ENCODE results near the gene TMEM272.

The TMEM272 gene

GRCh38 chr13:51818276-51818675 is 26.7 kb downstream of the TMEM272 start:
- no peak for DNase-seq
- Histone ChIP-seq H3K4me3 (ENCODE audit: low read depth, low read length) (no peak overlapping the region), H3K36me3 (replicated peaks) (no peaks in the 10 kb centered on the region), H3K27ac (no peak overlapping the region), H3K27me3 (replicated peaks) (no peaks in the 10 kb centered on the region)
- no peak for TF ChIP-seq CTCF (IDR thresholded peaks at IDR 0.05; ENCODE audit: low read depth, low read length, missing control alignments)
- in situ Hi-C loops (cut with HindIII; ENCODE audit: low pct_ligation_motif_present, low sequenced_read_pairs), result no loop called here

- Histone ChIP-seq H3K27ac (no peak overlapping the region), H3K4me3 (ENCODE audit: low read depth, low read length) (no peak overlapping the region), H3K27me3 (replicated peaks) (no peaks in the 10 kb centered on the region), H3K36me3 (replicated peaks) (no peaks in the 10 kb centered on the region)
- in situ Hi-C loops (cut with HindIII; ENCODE audit: low pct_ligation_motif_present, low sequenced_read_pairs), result no loop called here
- TF ChIP-seq CTCF (IDR thresholded peaks at IDR 0.05; ENCODE audit: low read depth, low read length, missing control alignments), result no peak
- no peak for DNase-seq
Observed at GRCh38 chr13:51817717-51818116, 27.3 kb downstream of the TMEM272 start.

DNA sequence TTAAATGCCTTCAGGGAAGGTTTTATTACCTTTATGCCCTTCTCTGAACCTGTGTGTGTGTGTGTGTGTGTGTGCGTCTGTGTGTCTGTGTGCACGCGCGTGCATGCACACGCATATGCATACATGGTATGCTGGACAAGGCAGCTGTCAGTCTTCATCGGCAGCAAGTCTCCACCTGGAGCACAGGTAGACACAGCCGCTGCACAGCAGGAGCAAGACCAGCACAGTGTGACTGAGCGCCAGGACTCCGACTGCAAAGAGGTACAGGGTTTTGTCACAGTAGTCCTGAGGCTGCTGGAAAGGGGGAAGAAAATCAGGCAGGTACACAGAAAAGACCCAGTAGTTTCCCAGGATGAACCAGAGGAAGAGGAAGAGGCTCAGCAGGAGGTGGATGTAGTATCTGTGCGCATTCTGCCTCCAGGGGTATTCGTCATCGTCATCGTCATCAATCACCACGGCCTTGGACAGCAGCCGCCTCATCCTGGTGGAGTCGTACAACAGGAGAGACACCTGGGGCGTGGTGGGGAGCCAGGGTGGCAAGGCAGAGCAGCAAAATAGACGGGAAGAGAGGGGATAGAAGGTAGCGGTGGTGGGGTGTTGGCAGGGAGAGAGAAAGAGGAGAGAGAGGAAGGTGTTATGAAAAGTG is 28.2 kb downstream of the TMEM272 start:
- no peak for TF ChIP-seq CTCF (IDR thresholded peaks at IDR 0.05; ENCODE audit: low read depth, low read length, missing control alignments)
- H3K4me3 ChIP-seq (ENCODE audit: low read depth, low read length), result no peak overlapping the region
- no peaks in the 10 kb centered on the region for H3K27me3 ChIP-seq (replicated peaks)
- DNase-seq, result no peak
- in situ Hi-C loops (cut with HindIII; ENCODE audit: low pct_ligation_motif_present, low sequenced_read_pairs), result no loop called here
- no peak overlapping the region for H3K27ac ChIP-seq
- no peaks in the 10 kb centered on the region for H3K36me3 ChIP-seq (replicated peaks)

DNA sequence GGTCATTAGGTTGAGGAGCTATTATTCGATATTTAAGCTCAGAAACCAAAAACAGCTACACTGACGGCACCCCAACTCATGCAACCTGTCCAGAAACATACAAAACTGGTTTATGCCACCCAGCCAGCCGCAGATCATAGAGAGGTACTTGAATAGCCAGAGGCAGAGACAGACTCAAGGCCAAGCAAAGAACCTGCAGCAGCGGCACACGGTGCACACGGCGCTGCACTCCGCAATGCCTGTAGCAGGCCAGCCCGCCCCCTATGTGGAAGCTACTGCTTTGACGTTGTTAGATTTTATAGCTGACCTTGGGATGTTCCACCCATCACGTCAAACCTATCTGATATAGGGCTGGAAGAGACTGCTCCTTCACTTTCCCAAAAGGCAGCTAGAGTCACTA is 29.1 kb downstream of the TMEM272 start:
- no peak overlapping the region for H3K27ac ChIP-seq
- in situ Hi-C loops (cut with HindIII; ENCODE audit: low pct_ligation_motif_present, low sequenced_read_pairs), result no loop called here

DNA sequence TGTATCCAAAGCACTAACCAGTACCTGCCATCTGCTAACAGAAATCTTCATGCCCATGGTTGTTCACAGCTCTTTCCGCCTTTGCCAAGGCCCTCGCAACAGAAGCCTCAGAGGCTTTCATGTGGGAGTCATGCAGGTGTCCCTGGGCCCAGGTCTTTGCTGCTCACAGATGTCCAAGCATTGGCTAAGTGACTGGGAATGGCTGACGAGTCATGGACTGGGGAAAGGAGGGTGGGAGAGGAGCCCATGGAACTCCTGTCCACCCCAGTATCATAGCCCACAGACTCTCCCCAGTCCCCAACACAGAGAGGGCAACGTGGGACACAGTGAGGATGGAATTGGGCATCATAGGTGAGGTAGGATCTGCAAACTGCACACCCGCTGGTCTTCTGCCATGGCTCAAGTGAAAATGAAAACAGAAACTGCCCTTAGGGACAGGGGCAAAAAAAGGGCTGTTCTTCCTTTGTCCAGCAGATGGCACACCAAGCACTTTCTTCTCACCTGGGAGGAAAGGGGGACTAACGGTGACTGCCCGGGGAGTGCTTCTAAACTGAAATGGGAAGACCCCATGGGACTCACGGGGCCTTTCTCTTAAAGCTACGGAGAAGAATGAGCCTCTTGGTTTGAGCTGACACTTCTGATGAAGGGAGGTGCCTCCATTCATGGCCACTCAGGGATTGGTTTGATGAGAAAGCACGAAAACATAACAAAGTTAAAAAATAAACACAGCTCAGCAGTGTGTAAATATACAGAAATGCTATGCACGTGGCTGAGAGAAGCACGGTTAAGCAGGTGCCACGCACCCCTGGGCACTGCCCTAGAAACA is 29.9 kb downstream of the TMEM272 start:
- H3K27ac ChIP-seq, result no peak overlapping the region
- H3K36me3 ChIP-seq (replicated peaks), result no peaks in the 10 kb centered on the region
- no peaks in the 10 kb centered on the region for H3K27me3 ChIP-seq (replicated peaks)
- H3K4me3 ChIP-seq (ENCODE audit: low read depth, low read length), result peak overlapping the region; percentile 26
- in situ Hi-C loops (cut with HindIII; ENCODE audit: low pct_ligation_motif_present, low sequenced_read_pairs), result no loop called here
- peak; percentile 90 for TF ChIP-seq CTCF (IDR thresholded peaks at IDR 0.05; ENCODE audit: low read depth, low read length, missing control alignments)
- peak; percentile 53 for DNase-seq

More for the DNA sequence above, 29.1 kb downstream of the TMEM272 start:
- H3K4me3 ChIP-seq (ENCODE audit: low read depth, low read length), result no peak overlapping the region
- no peaks in the 10 kb centered on the region for H3K36me3 ChIP-seq (replicated peaks)
- TF ChIP-seq CTCF (IDR thresholded peaks at IDR 0.05; ENCODE audit: low read depth, low read length, missing control alignments), result no peak
- H3K27me3 ChIP-seq (replicated peaks), result no peaks in the 10 kb centered on the region
- DNase-seq, result no peak

All from brain microvascular endothelial cell (primary cell).